Amniotic epithelial cell (primary cell): ENCODE measurements around the gene FXYD1.
"Not testable (repeated sequence)": the region's sequence is repeated elsewhere in the genome, so short reads cannot be mapped to it uniquely, and the experiment has no call there.

Source experiments
- DNase-seq: peaks from one replicate; pipeline ENCODE4 v3.0.0-alpha.2; 2010; ENCODE audit warnings: low read depth

The FXYD1 gene

DNA sequence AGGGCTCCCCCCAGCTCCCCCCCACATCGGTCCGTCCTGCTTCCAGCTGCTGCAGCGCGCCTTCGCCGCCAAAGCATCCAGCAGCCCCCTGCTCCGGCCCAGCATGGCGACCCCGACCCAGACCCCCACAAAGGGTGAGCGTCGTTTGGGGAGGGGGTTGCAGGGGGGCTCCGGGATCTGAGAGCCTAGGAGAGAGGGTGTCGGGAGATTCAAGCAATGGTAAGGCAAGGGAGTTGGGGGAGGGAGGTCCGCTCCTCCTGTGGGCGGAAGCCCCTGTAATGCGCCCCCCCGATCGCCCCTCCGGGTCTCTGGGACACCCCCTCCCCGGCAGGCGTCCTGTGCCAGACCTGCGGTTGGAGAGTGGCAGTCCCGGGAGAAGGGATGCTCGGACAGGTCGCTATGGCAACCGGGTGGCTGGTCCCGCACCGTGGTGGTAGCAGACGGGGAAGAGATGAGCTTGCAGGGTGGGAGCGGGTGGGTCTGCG is 4.6 kb downstream of the FXYD1 start, which contains the start of gene FXYD7:
TSS of gene FXYD7 (plus strand) at position 25 of the 485 bp plus-strand sequence. CDS start at position 104, 79 bp downstream.
- DNase-seq = no peak

GRCh38 chr19:35143818-35144217 is 5.2 kb downstream of the FXYD1 start:
- no peak for DNase-seq

- DNase-seq = no peak
Observed at GRCh38 chr19:35144259-35144599, 5.6 kb downstream of the FXYD1 start.

DNA sequence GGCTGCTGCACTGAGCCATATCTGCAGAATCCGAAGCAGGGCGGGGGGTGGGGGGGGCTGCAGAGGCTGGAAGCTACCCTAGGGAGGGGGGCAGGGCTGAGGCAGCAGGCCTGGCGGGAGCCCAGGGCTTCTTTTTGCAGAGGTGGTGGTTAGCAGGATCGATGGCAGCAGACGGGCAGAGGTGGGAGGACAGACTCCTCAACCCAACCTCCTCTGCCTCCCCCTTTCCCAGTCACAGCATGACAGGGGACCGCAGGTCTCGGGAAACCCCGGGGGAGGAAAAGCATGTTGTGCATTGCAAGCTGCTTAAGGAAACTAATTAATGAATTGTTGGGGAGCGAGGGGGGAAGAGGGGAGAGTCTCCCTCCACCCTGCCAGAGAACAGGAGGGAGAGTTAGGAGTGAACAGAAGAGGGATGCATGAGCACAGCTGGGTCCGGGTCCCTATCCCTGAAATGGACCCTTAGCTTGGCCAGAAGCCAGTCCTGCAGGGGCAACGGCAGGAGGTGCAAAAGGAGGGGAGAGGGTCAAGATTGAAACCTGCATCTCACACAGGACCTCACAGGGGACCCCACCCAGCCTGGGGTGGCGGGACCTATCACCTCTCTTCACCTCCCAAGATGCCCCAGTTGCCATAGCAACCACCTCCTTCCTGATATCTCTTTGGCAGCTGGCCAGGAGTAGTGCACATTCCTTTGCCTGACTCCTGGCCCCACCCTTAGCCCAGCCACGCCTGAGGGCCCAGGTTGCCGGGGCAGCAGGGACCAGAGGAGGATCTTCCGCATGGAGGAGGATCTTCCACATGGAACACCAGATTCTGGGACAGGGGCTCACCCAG is 6.2 kb downstream of the FXYD1 start:
- peak; percentile 48 for DNase-seq

DNA sequence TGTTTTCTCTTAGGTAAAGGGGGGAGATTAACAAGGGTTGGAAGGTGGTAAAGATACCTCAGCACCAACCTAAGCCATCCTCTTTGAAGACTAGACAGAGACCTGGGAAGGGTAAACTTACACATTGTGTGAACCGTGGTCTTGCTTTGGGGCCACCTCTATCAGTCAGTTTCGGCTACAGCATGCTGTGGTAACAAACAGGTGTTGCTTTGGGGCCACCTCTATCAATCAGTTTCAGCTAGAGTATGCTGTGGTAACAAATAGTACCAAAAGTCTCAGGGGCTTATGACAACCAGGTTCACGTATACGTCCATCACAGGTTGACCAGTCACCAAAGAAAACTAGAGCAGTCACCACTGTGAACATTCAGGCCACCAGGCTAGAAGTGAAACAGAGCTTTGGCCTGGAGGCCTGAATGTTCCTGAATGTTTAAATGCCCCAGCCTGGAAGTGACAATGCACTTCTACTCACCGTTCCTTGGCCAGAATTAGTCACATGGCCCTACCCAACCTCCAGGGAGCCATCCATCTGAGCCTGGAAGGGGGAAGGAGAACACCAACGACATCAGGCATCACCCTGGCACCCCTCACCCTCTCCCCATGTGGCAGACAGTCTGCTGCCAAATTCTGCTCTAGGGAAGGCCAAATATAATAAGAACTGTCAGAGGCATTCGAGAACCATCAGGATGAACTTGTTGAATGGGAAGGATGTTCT is 8.3 kb downstream of the FXYD1 start:
- DNase-seq = no peak

GRCh38 chr19:35149463-35149862 is 10.8 kb downstream of the FXYD1 start:
- no peak for DNase-seq

DNA sequence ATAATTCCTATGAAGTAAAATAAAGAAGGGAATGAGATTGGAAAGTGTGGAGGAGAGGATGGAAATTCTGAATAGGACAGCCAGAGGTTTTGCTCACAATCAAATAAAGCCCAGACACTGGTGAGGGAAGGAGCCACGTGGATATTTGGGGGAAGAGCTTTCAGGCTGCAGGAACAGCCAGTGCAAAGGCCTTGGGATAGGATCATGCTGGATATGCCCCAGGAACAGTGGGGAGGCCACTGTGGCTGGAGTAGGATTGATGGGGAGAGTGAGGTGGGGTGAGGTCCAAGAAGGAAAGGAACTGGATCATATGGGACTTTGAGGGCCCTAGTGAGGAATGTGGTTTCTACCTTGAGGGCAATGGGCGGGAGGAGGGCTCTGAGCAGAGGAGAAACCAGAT is 11.8 kb downstream of the FXYD1 start:
- no peak for DNase-seq

DNA sequence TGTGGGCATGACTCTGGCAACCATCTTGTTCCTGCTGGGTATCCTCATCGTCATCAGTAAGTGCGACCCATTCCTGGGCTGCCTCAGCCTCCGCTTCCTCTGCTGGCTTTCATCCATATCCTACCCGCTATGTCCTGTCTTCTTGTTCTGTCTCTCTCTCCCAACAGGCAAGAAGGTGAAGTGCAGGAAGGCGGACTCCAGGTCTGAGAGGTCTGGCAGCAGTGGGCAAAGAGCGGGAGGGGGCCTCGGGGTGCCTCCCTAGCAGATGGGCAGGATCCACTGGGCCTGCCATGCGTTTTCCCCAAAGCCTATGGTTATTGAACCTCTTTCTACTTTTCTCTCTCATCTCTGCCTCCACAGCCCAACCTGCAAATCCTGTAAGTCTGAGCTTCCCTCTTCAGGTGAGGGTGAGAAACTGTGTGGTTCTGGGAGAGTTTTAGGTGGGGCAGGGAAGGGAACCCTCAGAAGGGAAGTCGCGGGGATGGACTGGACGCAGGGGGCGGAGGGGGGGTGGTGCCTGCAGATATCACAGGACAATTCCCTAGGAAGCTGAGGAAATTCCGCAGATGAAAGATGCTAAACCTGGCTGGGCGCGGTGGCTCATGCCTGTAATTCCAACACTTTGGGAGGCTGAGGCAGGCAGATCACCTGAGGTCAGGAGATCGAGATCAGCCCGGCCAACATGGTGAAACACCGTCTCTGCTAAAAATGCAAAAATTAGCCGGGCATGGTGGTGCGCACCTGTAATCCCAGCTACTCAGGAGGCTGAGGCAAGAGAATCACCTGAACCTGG is 12.8 kb downstream of the FXYD1 start:
- DNase-seq = no peak

- DNase-seq = not testable (repeated sequence)
Observed at GRCh38 chr19:35153129-35153522, 14.5 kb downstream of the FXYD1 start.

GRCh38 chr19:35153701-35154524 is 15.3 kb downstream of the FXYD1 start:
- DNase-seq = no peak

- peak; percentile 81 for DNase-seq
Observed at GRCh38 chr19:35154525-35155406, 16.1 kb downstream of the FXYD1 start, which contains the start of gene FXYD5. Gene FXYD5, plus strand, starts transcription at chr19:35154735. Its CDS starts 816 bp downstream, at chr19:35155551.

GRCh38 chr19:35155441-35155840 is 16.8 kb downstream of the FXYD1 start:
- DNase-seq = no peak

DNA sequence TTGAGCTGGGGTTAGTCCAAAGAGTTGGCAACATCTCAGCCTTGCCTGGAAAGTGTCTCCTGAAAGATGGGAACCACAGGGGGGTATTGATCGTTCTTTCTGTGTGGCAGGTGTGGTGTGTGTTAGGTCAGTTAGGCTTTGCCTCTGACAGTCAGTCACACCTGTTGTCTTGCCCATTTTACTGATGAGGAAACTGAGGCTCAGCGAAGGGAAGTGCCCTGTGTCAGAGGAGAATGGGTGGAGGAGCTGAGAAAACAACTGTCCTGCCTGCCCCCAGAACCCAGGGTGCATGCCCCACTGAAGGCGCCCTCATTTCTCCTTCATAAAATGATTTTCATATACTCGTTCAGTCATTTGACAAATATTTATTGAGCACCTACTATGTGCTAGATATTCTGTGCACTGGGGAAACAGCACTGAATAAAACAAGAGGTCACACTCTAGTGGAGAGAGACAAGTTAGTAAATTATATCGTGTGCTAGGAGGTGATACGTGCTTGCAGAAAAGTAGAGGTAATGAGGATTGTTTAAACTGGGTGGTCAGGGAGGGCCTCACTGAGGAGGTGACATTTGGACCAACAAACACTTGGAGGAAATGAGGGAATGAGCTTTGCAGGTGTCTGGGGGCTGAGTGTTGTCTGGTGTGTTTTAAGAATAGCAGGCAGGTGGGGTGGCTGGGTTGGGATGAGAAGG is 17.5 kb downstream of the FXYD1 start:
- DNase-seq = no peak

GRCh38 chr19:35156673-35157014 is 18.0 kb downstream of the FXYD1 start:
- no peak for DNase-seq

- no peak for DNase-seq
Observed at GRCh38 chr19:35157431-35157830, 18.8 kb downstream of the FXYD1 start.

DNA sequence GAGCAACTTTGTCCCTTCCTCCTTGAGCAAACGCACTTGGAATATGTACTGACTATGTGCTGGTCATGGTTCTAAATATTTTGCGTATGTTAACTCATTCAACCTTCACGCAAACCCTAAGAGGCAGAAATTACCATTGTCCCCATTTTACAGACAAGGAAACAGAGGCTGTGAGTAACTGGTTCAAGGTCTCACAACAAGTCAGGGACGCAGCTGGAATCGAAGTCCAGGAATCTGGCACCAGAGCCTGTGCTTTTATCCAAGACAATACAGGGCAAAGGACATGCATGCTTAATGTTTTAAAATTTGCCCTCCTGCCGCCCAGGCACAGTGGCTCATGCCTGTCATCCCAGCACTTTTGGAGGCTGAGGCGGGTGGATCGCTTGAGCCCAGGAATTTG is 21.0 kb downstream of the FXYD1 start:
- DNase-seq = no peak

GRCh38 chr19:35160629-35161433 is 22.2 kb downstream of the FXYD1 start:
- no peak for DNase-seq

- DNase-seq = no peak
Observed at GRCh38 chr19:35161434-35161743, 22.8 kb downstream of the FXYD1 start.
